ENCODE results near the gene CISD1. TPM values are rescaled to one million over a fixed set of nuclear protein-coding genes. Genes with fewer than 3 reads are reported as not detected.

Gene CISD1
- total RNA-seq, 6 experiments from 2014 or later, result 25.2 to 40.9 (median 26.4) TPM

DNA sequence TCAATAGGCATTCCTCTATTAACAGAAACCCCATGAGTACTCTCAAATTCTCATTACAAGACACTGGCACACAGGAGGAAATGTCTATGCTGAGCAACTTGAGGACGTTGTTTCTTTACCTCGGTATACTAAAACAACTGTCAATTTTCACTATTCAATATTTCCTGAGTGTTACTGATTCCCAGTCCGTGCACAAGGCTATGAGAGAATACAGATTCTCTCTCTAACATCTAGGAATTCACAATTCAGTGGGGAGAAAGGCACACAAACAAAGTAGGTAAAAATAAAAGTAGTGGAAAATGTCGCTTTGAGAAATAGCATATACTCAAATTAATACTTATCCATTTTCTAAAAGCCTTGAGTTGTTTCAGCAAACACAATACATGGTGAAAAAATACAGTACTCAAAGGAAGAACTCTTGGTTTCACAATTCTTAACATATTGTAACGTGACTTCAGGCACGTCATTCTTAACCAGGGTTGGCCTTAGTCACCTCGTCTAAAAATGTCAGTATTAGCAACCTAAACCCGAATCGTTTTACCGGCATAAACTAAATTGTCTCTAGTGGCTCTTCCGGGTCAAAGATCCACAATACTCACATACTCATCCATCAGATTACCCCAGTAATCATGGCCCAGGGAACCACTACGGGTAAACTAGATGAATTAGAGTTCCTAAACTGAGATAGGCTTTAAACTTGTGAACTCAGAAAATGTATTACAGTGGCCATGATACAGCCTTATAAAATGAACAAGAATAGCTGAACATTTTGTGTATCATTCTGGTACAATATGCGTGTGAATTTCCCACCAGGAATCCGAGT, 2.7 kb upstream of the CISD1 start:
- no peak for DNase-seq
- TF ChIP-seq POLR2A (IDR thresholded peaks at IDR 0.05), result peak; percentile 38
- TF ChIP-seq, protein P1, sequence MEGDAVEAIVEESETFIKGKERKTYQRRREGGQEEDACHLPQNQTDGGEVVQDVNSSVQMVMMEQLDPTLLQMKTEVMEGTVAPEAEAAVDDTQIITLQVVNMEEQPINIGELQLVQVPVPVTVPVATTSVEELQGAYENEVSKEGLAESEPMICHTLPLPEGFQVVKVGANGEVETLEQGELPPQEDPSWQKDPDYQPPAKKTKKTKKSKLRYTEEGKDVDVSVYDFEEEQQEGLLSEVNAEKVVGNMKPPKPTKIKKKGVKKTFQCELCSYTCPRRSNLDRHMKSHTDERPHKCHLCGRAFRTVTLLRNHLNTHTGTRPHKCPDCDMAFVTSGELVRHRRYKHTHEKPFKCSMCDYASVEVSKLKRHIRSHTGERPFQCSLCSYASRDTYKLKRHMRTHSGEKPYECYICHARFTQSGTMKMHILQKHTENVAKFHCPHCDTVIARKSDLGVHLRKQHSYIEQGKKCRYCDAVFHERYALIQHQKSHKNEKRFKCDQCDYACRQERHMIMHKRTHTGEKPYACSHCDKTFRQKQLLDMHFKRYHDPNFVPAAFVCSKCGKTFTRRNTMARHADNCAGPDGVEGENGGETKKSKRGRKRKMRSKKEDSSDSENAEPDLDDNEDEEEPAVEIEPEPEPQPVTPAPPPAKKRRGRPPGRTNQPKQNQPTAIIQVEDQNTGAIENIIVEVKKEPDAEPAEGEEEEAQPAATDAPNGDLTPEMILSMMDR (IDR thresholded peaks at IDR 0.05), result no peak
- H3K27me3 ChIP-seq, result no peaks in the 10 kb centered on the region
- under 1% methylated on average over 14 of the region's 14 CpGs for WGBS (ENCODE audit: insufficient coverage, low coverage, low lambda C conversion rate, missing lambda C conversion rate)
- peak overlapping the region; percentile 82 to 90 (median 83) for H3K27ac ChIP-seq
- H3K36me3 ChIP-seq, result no peaks in the 10 kb centered on the region
- H3K4me1 ChIP-seq, result peaks cover 0 to 19% (median 6%) of the 10 kb centered on the region in 4 donors
- peak overlapping the region; percentile 63 to 77 (median 66) for H3K4me3 ChIP-seq
- intact Hi-C loops (cut with DNase I), result no loop called here
- H3K9me3 ChIP-seq, result no peaks in the 10 kb centered on the region
- peak in 1 of 4 donors; percentile 14 for ATAC-seq

DNA sequence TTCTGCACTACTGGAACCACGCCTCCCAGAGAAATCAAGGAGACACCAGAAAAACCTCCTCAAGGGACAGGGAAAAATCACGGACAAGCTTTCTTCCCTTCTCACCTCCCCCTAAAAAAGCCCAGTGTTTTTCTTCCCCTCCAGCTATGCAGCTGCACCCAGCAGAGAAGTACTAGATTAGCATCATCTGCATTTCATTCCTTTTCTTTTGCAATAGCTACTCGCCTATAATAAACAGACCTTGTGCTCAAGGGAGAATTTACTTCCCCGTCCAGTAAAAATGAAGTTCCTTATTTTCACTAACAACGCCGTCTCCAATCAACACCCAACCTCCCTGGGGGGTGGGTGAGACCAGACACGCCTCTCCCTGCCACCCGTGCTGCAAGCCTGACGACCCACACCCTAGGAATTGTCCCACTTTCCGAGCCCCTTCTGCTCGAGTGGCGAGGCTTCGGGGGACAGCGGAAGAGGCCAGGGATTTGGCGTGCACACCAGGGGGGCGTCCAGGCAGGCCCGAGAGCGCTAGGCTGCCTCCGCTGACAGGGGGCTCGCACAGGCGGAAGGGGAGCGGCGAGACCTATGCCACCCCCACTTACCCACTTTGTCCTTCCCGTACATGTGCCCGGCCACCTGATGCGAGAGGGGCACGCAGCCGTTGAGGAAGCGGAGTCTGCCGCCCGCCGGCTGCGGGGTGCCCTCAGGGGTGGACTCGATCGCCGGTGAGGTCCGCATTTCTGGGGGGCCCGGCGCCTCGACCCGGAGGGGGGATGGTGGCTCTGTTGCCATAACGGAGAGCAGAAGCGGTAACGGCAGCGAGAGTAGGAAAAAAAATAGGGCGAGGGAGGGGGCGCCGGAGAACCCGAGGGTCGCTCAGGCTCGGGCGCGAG, 1.9 kb upstream of the CISD1 start:
- peaks cover 0 to 19% (median 6%) of the 10 kb centered on the region in 4 donors for H3K4me1 ChIP-seq
- no peaks in the 10 kb centered on the region for H3K27me3 ChIP-seq
- H3K4me3 ChIP-seq, result peak overlapping the region; percentile 63 to 77 (median 66)
- 0% methylated on average over 30 of the region's 53 CpGs for WGBS (ENCODE audit: insufficient coverage, low coverage, low lambda C conversion rate, missing lambda C conversion rate)
- ATAC-seq (peak in 3 of 4 donors; percentile 1 to 4 (median 1)), DNase-seq (peak; percentile 62 to 70 (median 63))
- no peaks in the 10 kb centered on the region for H3K9me3 ChIP-seq
- TF ChIP-seq, protein P1 (IDR thresholded peaks at IDR 0.05), result no peak
- no peak for TF ChIP-seq POLR2A (IDR thresholded peaks at IDR 0.05)
- H3K27ac ChIP-seq, result peak overlapping the region; percentile 82 to 90 (median 83)
- H3K36me3 ChIP-seq, result no peaks in the 10 kb centered on the region
- intact Hi-C loops (cut with DNase I), result no loop called here

DNA sequence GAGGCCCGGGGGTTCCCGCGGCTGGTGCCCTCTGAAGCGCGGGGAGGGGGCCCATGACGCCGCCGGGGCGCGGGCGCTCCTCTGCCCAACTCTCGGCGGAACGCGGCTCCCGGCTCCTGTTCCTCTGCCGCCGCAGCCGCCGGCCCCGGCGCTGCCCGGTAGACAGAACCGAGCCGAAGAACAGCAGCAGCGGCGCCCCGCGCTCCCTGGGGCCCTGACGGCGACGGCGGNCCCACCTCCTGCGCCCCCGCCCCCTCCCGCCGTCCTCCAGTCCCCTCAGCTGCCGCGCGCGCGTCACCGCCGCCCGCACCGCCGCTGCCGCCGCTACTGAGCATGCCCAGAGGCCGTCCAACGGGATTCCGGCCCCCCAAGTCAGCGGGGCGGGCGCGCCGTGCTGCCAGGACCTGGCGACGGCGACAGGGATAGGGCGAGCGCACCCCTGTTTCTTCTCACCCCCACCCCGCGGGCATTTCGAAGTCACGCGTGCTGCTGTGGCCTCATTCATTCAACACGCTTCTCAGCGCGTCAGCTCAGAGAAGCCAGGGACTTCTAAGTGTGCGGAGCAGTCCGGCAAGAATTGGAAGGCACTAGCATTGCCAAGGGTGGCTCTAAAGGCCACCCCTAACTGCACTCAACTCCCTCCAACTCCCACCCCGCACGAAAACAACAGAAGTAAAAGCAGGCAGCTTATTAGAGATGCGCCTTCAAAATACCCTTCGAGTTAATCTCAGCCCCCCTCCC, 1.1 kb upstream of the CISD1 start, which contains the start of gene IPMK:
IPMK (minus strand) TSS at position 182 of the 741 bp plus-strand sequence. CDS start 283 bp downstream, outside the sequence.
- Histone ChIP-seq H3K9me3 (no peaks in the 10 kb centered on the region), H3K4me1 (peaks cover 0 to 19% (median 6%) of the 10 kb centered on the region in 4 donors), H3K36me3 (no peaks in the 10 kb centered on the region), H3K27me3 (no peaks in the 10 kb centered on the region), H3K4me3 (peak within 1 kb of the TSS; percentile 63 to 77 (median 66)), H3K27ac (peak within 1 kb of the TSS; percentile 82 to 90 (median 83))
- intact Hi-C loops (cut with DNase I), result no loop called here
- ATAC-seq (peak; percentile 69 to 86 (median 78)), DNase-seq (peak; percentile 97 to 98 (median 98))
- 0% methylated on average over 11 of the region's 76 CpGs for WGBS (ENCODE audit: insufficient coverage, low coverage, low lambda C conversion rate, missing lambda C conversion rate)
- TF ChIP-seq POLR2A (IDR thresholded peaks at IDR 0.05), result peak; percentile 88
- TF ChIP-seq, protein P1 (IDR thresholded peaks at IDR 0.05), result no peak

DNA sequence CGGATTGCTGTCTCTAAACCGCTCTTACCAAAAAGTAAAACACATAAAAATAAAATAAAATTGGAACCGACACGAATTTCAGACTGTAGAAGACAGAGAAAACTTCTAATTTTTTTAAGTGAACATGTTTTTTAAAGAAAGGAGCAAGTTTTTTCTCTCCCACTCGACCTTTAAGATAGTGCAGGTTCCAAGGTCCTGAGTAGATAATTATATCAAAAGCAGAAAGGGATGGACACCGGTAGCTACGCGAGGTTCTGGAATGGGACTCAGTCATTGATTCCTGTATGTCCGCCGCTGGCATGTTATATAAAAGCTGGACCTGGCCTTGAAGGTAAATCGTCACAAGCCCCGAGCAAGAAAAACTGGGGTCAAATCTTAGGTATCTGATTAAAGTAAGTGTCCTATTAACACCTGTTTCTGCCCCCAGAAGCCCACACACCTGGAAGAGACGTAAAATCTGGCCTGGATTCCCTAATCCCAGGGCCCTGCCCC, 462 bp upstream of the CISD1 start:
- peak overlapping the region; percentile 63 to 77 (median 66) for H3K4me3 ChIP-seq
- no peaks in the 10 kb centered on the region for H3K27me3 ChIP-seq
- under 1% methylated on average over 12 of the region's 13 CpGs for WGBS (ENCODE audit: insufficient coverage, low coverage, low lambda C conversion rate, missing lambda C conversion rate)
- H3K9me3 ChIP-seq, result no peaks in the 10 kb centered on the region
- DNase-seq, result no peak
- peaks cover 0 to 19% (median 6%) of the 10 kb centered on the region in 4 donors for H3K4me1 ChIP-seq
- H3K27ac ChIP-seq, result peak overlapping the region; percentile 82 to 90 (median 83)
- TF ChIP-seq, protein P1 (IDR thresholded peaks at IDR 0.05), result no peak
- no peak for TF ChIP-seq POLR2A (IDR thresholded peaks at IDR 0.05)
- intact Hi-C loops (cut with DNase I), result no loop called here
- no peaks in the 10 kb centered on the region for H3K36me3 ChIP-seq
- ATAC-seq, result peak; percentile 4 to 20 (median 6)

All from right lobe of liver (tissue), 6 donors.